HG03280 (cell line): Measurements from ENCODE around the gene RBMX.
"Not testable (repeated sequence)": the region's sequence is repeated elsewhere in the genome, so short reads cannot be mapped to it uniquely, and the experiment has no call there.

Source experiments
- ATAC-seq: cut with Tn5 transposase; IDR thresholded peaks from one replicate; pipeline ENCODE4 v1.9.1; 2021; ENCODE audit warnings: mild to moderate bottlenecking, moderate library complexity; ENCODE audit not compliant: unreplicated experiment

Gene RBMX

DNA sequence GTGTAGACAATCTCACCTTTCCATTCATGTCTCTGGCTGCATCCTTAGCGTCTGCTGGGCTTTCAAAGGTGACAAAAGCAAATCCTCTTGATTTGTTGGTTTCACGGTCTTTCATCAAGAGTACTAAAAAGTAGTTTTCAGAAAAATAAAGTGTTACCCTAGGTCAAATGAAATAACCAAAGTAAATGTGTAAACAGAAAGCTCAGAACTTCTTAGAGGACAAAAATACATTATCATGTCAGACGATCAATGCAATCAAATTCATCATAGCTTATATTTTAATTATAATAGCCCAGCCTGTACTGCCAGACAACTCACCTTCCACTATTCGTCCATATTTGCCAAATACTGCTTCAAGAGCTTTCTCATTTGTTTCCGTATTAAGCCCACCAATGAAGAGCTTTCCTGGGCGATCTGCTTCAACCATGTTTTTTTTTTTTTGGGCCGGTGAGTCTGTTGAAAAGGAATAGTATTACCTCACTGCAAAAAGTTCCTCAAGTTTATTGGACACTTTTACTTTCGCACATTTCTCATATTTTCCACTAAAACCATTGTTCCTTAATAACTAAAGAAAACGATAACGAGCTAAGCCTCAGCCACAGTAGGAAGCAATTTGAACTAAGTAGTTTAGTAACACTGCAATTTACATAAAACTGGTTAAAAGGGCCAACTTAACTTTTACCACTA lies 1.4 kb downstream of the RBMX start:
- ATAC-seq = no peak

DNA sequence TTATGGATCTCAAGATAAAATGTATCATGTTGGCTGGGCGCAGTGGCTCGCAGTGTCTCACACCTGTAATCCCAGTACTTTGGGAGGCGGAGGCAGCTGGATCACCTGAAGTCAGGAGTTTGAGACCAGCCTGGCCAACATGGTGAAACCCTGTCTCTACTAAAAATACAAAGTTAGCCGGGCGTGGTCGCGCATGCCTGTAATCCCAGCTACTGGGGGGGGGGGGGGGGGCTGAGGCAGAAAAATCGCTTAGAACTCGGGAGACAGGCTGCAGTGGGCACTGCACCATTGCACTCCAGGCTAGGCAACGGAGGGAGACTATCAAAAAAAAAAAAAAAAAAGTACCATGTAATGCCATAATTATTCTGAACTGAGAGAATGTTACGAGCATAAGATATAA lies 2.1 kb downstream of the RBMX start:
- no peak for ATAC-seq

DNA sequence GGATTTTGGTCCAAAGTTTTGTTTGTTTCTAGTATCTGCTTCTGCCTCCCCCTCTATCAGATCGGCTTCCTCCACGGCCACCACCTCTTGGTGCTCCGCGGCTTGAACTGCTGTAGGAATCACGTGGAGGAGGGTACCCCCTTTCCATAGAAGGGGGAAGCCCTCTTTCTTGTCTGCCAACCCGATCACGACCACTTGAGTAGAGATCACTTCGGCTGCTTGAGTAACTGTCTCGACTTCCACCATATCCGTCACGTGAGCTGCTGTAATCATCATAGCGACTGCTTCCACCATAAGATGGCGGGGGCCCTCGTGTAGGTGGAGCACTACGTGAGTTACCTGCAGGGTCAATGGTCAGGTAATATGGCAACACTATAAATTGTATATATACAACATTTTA lies 6.4 kb downstream of the RBMX start:
- ATAC-seq = not testable (repeated sequence)

DNA sequence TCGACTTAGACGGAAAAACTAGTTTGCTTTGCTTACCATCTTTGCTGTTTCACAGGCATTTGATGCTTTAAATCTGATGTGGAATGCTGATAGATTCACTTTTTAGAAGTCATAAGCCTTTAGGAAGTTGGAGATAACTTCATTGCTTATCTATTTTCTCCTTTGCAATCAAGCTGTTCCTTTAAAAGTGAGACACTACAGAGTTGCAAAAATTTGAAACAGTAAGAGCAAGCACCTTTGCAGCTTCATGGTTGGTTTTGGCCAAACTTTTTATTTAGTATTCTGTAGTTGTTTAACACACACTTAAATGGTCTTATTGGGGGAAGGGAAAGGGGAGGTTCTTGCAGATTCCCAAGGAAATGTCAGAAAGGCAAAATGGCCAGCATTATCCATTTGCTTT lies 7.3 kb downstream of the RBMX start:
- not testable (repeated sequence) for ATAC-seq

DNA sequence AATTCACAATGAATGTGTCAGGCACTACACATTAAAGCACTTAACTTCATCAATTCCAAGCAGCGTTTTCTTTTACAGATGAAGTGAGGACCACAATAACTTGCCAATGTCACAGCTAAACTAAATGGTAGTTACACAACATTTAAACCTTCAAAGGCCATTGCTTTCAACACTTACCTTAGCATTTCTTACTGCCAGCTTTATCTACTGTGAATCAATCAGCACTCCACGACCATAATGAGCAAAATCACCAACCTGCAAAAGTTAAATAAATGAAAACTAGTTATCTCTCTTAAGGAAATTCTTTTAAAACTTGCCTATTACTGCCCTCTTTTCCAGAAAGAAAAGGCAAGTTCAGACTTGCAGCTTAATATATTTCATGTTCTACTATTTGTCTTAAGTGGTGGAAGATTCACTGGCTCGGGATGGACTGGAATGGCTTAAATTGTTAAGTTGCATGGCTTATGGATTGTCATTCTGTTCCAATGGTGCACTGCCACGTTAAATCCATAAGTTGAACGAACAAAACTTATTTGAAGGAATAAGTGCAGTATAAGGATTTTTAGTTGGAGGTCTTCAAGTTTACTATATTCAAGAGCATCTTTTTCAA lies 8.3 kb downstream of the RBMX start:
- ATAC-seq = no peak

DNA sequence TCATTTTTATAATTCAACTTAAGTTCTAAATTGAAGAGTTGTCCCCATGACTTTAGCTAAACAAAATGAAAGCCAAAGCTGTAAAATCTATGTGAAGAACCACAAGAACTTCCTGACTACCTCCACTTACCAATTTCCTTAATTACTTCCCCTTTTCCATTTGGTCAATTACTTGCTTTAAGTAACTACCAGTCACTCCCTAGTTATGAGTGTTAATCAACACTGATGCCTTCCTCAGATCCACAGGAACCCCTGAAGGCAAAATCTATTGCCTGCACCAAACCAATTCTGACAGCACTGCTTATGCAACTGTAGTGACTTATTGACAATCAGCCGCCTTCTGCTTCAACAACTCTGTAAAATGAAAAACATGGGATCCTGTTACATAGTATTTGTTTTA lies 10.5 kb downstream of the RBMX start:
- no peak for ATAC-seq

DNA sequence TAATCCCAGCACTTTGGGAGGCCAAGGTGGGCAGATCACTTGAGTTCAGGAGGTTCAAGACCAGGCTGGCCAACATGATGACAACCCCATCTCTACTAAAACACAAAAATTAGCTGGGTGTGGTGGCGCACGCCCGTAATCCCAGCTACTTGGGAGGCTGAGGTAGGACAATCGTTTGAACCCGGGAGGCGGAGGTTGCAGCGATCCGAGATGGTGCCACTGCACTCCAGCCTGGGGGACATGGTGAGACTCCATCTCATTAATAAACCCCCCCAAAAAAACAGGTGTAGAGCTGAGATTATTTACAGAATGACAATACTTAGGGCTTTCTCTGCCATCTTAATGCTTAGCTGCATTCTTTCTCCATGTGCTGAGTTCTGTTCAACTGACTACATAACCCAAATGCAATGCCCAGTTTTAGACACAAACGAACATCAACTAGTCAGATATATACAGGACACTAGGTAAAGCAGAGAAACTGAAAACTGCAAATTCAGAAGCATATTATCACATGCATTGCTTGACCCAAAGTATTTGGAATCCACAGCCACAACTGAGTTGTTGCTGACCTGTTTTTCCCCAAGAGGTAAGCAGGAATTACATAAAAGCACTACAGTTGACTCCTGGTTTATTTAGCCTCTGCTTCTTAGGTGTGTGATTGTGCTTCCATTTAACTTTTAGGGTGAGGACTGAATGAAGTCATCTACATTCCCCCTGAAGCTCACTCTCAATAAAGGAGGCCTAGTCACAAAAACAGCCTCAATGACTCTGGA lies 12.1 kb downstream of the RBMX start:
- no peak for ATAC-seq

DNA sequence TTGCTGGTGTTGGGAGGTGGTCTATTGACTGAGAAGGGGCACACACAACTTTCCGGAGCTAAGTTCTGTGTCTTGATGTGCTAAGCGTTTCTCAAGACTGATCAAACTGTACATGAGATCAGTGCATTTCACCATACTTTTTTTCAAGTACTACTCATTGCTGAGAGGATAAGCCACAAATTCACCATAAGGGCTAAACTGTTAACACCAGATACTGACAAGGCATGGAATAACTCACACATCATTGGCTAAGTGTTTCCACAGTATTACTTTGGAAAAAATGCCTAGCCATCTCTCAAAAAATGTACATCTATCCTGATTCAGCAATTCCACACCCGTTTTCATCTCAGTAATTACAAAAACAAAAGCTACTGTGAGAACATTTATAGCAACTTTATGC lies 13.0 kb downstream of the RBMX start:
- ATAC-seq = no peak

DNA sequence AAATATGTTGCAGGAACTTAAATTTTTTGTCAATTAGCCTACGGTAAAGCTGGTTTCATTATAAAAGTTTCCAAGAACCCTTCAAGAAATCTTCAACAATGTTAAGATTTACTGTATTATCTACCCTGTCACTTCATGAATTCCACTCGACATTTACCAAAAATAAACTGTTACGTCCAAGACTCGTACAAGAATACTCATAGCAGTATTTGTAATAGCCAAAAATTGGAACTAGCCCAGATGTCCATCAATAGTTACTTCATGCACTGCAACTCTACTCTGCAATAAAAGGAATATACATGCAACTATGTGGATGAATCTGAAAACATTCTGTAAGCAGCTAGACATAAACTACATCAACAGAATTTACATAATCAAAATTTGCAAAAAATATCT lies 13.4 kb downstream of the RBMX start:
- no peak for ATAC-seq

DNA sequence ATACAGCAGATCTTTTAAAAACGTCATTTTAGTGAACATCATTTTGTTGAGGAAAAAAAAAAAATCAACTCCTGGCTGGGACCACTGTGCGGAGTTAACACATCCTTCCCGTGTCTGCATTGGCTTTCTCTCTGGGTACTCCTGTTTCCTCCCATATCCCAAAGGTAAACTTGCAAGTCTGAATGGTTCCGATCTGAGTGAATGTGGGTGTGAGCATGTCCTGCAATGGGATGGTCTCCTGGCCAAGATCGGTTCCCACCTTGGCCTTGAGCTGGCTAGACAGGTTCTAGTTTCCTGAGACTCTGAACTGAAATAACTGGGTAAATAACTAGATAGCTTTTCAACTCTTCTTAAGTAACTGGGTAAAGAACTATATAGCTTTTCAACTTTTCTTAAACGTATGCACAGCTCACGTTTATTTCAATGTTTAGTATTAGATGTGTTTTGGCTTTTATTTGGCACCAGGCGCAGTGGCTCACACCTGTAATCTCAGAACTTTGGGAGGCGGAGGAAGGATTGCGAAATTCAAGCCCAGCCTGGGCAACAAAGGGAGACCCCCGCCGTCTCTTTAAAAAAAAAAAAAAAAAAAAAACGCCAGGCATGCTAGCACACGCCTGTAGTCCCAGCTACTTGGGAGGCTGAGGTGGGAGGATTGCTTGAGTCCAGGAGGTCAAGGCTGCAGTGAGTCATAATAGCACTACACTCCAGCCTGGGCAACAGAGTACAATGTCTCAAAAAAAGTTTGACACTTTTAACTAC lies 14.0 kb downstream of the RBMX start:
- ATAC-seq = no peak

DNA sequence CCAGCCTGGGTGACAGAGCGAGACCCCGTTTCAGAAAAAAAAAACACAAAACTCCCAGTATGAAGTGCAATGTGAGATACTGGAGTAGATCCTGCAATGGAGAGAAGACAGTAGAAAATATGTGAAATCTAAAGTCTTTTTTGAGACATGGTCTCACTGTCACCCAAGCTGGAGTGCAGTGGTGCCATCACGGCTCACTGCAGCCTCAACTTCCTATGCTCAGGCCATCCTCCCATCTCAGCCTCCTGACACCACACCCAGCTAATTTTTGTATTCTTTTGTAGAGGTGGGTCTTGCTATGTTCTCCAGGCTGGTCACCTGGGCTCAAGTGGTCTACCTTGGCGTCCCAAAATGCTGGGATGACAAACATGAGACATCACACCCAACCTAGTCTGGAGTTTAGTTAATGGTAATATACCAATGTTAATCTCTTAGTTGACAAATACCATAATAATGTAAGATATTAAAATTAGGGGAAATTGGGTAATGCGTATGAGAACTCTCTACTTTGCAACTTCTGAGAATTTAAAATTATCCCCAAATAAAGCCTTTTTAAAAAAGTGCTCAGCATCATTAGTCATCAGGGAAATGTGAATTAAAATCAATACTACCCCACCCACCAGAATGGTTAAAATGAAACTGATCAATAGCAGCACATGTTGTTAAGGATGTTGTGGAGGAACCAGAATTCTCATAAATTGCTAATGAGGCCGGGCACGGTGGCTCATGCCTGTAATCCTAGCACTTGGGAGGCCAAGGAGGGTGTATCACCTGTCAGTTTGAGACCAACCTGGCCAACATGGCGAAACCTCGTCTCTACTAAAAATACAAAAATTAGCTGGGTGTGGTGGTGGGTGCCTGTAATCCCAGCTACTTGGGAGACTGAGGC lies 15.0 kb downstream of the RBMX start:
- ATAC-seq = no peak

DNA sequence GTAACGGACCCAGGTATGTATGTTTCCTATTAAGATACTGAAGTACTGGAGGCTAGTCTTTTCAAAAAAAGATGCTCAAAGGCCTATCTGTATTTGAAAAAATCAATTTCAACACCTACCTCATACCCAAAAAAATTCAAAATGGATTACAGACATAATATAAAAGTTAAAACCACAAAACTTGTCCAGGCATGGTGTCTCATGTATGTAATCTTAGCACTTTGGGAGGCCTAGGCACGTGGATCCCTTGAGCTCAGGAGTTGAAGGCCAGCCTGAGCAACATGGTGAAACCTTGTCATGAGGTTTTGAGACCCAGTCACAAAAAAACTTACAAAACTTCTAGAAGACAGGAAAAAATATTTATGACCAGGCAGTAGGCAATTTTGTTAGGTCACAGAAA lies 16.7 kb downstream of the RBMX start:
- ATAC-seq = no peak

DNA sequence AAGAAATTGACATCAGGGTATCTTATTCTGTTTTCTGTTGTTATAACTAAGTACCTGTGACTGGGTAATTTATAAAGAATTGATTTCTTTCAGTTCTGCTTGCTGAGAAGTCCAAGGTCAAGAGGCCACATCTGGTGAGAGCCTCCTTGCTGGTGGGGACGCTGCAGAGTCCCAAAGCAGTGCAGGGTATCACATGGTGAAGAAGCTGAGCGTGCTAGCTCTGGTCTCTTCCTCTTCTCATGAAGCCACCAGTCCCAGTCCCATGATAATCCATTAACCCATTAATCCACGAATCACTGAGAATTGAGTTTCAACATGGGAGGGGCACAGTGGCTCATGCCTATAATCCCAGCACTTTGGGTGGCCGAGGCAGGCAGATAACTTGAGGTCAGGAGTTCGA lies 18.0 kb downstream of the RBMX start:
- ATAC-seq = no peak

DNA sequence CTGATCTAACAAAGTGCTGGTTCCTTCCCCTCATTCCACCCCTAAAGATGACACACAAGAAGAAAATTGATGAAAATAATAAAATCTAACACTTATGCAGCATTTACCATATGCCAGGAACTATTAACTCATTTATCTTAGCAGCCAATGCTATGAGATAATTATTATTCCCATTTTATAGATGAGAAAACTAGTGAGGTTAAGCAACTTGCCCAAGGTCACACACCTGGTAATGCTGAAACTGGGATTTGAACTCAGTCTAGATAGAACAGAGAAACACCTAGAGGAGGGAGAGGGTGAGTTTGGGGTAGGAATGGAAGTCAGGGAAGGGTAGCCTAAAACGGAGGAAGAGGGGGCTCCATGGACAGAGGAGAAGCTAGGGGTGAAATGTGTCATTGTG lies 18.6 kb downstream of the RBMX start:
- ATAC-seq = no peak

DNA sequence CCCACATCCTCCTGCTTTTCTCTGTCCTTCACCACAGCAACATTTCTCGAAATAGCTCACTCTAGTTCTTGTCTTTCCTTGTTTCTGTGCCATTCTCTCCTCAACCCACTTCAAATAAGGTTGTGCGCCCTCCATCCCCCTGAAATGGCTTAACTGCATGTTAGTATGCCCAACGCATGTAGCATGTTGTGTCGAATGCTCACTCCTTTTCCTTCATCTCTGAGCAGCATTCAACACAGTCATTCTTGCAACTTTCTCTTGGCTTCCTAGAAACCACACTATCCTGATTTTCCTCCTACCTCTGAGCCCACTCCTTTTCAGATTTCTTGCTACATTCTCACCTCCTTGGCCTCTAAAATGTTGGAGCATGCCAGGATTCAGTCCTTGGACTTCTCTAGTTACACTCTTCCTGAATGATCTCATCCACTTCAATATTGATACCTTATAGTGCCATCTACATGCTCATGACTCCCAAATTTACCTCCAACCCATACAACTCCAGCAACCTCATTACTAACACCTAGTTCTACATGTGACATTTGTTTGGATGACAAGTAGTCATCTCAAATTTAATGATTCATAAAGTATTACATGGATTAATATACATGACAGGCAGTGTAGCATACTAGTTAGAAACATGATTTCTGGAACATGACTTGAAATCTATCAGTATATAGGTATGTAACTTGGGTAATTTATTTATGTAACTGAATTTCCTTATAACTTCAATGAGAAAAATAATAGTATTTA lies 22.3 kb downstream of the RBMX start:
- ATAC-seq = no peak

DNA sequence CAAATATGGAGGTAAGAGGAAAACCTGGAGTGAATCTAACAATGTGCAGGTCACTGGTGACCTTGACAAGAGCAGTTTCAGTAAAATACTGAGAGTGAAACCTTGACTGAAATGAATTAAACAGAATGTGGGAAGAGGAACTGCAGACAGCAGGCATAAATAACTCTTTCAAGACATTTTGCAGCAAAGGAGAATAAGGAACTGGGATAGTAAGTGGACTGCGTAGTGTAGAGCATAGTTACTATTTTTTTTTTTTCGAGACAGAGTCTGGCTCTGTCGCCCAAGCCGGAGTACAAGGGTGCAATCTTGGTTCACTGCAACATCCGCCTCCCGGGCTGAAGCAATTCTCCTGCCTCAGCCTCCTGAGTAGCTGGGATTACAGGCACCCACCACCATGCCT lies 24.0 kb downstream of the RBMX start:
- ATAC-seq = no peak

DNA sequence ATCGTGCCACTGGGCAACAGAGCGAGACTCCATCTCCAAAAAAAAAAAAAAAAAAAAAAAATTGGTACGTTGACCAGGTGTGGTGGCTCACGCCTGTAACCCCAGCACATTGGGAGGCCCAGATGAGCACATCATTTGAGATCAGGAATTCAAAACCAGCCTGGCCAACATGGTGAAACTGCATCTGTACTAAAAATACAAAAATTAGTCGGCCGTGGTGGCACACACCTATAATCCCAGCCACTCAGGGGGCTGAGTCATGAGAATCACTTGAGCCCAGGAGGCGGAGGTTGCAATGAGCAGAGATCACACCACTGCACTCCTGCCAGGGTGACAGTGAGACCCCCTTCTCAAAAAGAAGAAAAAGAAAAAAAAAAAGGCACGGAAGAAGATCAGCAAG lies 24.5 kb downstream of the RBMX start:
- no peak for ATAC-seq

DNA sequence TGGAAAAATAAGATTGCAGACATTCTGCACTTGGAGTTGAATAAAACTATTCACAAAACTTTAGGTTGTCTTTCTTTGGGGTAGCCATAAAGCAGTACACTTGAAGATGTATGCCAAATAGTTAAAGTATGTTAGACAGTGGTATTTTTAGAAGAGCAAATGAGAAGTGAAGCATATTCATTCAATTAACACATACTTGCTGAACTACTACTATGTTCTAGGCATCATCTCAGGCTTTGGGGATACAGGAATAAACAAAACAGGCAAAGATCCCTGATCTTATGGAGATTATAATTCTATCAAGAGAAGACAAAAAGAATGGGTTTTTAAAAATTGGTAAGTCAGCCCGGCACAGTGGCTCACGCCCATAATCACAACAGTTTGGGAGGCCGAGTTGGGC lies 29.0 kb downstream of the RBMX start:
- no peak for ATAC-seq

DNA sequence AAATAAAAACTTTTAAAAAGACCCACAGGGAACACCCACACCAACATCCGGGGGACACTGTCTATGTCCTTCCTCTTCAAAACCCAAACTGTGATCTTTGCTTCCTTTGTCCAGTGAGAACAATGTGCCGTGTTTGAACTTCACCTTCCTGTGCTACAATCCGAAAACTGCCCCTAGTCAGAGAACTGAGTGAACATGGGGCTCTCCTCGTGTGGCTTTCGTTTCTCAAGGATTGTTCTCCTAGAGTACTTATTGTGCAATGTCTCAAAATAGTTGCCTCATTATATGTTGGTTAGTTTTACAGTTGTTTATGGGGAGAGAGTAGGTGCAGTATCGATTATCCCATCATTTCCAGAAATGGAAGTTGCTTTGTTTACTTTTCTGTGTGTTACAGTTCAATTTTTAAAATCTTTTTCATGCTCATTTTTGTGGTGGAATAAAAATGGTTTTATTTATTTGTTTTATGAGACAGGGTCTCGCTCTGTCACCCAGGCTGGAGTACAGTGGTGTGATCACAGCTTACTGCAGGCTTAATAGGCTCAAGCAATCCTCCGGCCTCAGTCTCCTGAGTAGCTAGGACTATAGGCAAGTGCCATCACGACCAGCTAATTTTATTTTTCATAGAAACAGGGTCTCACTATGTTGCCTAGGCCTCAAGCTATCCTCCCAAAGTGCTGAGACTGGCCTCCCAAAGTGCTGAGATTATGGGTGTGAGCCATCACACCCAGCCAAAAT lies 29.9 kb downstream of the RBMX start:
- ATAC-seq = no peak
